PC-9 (cell line): ENCODE data around the gene RBM33.

ENCODE experiments used
- EZH2 ChIP-seq: fragments of 200-600 bp; sonication (generic); IDR thresholded peaks from 2 replicates; pipeline ENCODE4 v1.8.0; 2017; ENCODE audit warnings: antibody characterized with exemption, low read depth
- TF ChIP-seq, protein P1 (sequence below): fragments of 200-600 bp; sonication (generic); conservative IDR thresholded peaks from 2 replicates; pipeline ENCODE4 v1.6.1; 2017; ENCODE audit warnings: mixed run types, antibody characterized with exemption, mild to moderate bottlenecking, moderate library complexity

GRCh38 chr7:155602156-155602555 is 42.3 kb upstream of the RBM33 start:
- TF ChIP-seq, protein P1, sequence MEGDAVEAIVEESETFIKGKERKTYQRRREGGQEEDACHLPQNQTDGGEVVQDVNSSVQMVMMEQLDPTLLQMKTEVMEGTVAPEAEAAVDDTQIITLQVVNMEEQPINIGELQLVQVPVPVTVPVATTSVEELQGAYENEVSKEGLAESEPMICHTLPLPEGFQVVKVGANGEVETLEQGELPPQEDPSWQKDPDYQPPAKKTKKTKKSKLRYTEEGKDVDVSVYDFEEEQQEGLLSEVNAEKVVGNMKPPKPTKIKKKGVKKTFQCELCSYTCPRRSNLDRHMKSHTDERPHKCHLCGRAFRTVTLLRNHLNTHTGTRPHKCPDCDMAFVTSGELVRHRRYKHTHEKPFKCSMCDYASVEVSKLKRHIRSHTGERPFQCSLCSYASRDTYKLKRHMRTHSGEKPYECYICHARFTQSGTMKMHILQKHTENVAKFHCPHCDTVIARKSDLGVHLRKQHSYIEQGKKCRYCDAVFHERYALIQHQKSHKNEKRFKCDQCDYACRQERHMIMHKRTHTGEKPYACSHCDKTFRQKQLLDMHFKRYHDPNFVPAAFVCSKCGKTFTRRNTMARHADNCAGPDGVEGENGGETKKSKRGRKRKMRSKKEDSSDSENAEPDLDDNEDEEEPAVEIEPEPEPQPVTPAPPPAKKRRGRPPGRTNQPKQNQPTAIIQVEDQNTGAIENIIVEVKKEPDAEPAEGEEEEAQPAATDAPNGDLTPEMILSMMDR = no peak
- TF ChIP-seq EZH2 = no peak
